ENCODE data around the gene LPP. TPM values are rescaled to one million over a fixed set of nuclear protein-coding genes. Genes with fewer than 3 reads are reported as not detected.
A peak's percentile ranks its signal among the peaks of the same experiment; 100 is the strongest.

The LPP gene
- total and polyA plus RNA-seq, 2 of the 4 experiments (the other 2 are of a cell fraction) = 16.0 to 130 TPM

- BruUV-seq (replicated peaks) = no TSS peak
- H3K14ac ChIP-seq (replicated peaks; ENCODE audit: low read depth, low read length) = no peak overlapping the region
- H2BK120ac ChIP-seq (ENCODE audit: low read depth, low read length) = no peak overlapping the region
- H4K8ac ChIP-seq (ENCODE audit: low read depth in 2 of 2, low read length in 2 of 2) = no peak overlapping the region
- ATAC-seq (ENCODE audit: low read depth) = no peak
- H4K91ac ChIP-seq (ENCODE audit: insufficient read depth, low read depth, low read length) = no peak overlapping the region
- no peak overlapping the region for H3K9ac ChIP-seq (ENCODE audit: low read depth, low read length)
- H3K9me3 ChIP-seq (ENCODE audit: control insufficient read depth, insufficient read depth, low read length) = no peaks in the 10 kb centered on the region
- no peak overlapping the region for H3K18ac ChIP-seq (ENCODE audit: low read depth, low read length)
- intact Hi-C loops (cut with micrococcal nuclease) (no loop called here), in situ Hi-C loops (cut with MboI; ENCODE audit: low sequenced_read_pairs) (no loop called here), dilution Hi-C loops (cut with HindIII; ENCODE audit: low sequenced_read_pairs, unreplicated experiment) (no loop called here)
- H3K27ac ChIP-seq (ENCODE audit: insufficient read depth, low read length) = no peak overlapping the region
- peaks cover 61 to 91% of the 10 kb centered on the region in 2 experiments for H3K79me1 ChIP-seq (ENCODE audit: low read depth in 1 of 2, low read length in 2 of 2)
- no peak overlapping the region for H4K5ac ChIP-seq (ENCODE audit: low read depth, low read length)
- H3K23ac ChIP-seq (ENCODE audit: low read depth, low read length) = no peak overlapping the region
- H2AK9ac ChIP-seq (replicated peaks; ENCODE audit: low read depth, low read length, poor library complexity) = no peak overlapping the region
- H3K4me2 ChIP-seq (ENCODE audit: low read depth, low read length) = no peak overlapping the region
- DNase-seq = no peak
- no peaks in the 10 kb centered on the region for H3K27me3 ChIP-seq (ENCODE audit: control insufficient read depth, insufficient read depth, low read length)
- H4K20me1 ChIP-seq (ENCODE audit: insufficient read depth, low read length) = peaks cover 82% of the 10 kb centered on the region
- ChIA-PET POLR2A (ENCODE audit: unreplicated experiment) (no interaction called here), CTCF (no interaction called here)
- peaks cover 34% of the 10 kb centered on the region for H3K9me1 ChIP-seq (ENCODE audit: insufficient read depth, low read length)
- no peak overlapping the region for H3K4me3 ChIP-seq (ENCODE audit: insufficient read depth, low read depth, low read length)
- H2BK20ac ChIP-seq (ENCODE audit: low read depth, low read length) = no peak overlapping the region
- peaks cover 10% of the 10 kb centered on the region for H3K4me1 ChIP-seq (ENCODE audit: control insufficient read depth, insufficient read depth, low read length)
- no peak overlapping the region for H3K4ac ChIP-seq (ENCODE audit: low read depth, low read length)
- WGBS, 2 experiments (ENCODE audit: extremely low coverage in 2 of 2, insufficient read length in 1 of 2) = no CpG with 5 or more reads among the region's 2 CpGs
- H2AFZ ChIP-seq (replicated peaks; ENCODE audit: low read length, poor library complexity) = no peak overlapping the region
- H2BK15ac ChIP-seq (ENCODE audit: low read depth, low read length) = no peak overlapping the region
- peaks cover 8% of the 10 kb centered on the region for H3K36me3 ChIP-seq (ENCODE audit: control insufficient read depth, insufficient read depth, low read length)
- TF ChIP-seq RFX5 (IDR thresholded peaks at IDR 0.05; ENCODE audit: low read depth, low read length) = no peak
- TF ChIP-seq CEBPB (IDR thresholded peaks at IDR 0.05; ENCODE audit: low read depth, low read length) = peak; percentile 63
- no peak overlapping the region for H3K56ac ChIP-seq (ENCODE audit: extremely low read depth, insufficient read depth, low read length)
- no peak overlapping the region for H2BK5ac ChIP-seq (ENCODE audit: low read depth, low read length, poor library complexity, severe bottlenecking)
- H2AK5ac ChIP-seq (ENCODE audit: low read depth, low read length) = no peak overlapping the region
Observed at GRCh38 chr3:188187053-188187452, 33.1 kb downstream of the LPP start.
